WERI-Rb-1 (cell line): ENCODE measurements around the gene CEACAM16.

Experiments used
- DNase-seq: peaks from one replicate; pipeline ENCODE4 v3.0.0-alpha.2; 2020
- H3K27ac ChIP-seq: fragments of 250-450 bp; sonication (Bioruptor Pico); 2 replicates; pipeline ENCODE4 v1.5.1; 2020; ENCODE audit warnings: mild to moderate bottlenecking, moderate library complexity
- H3K27me3 ChIP-seq: fragments of 250-450 bp; sonication (Bioruptor Pico); 2 replicates; pipeline ENCODE4 v1.5.1; 2021; ENCODE audit warnings: mild to moderate bottlenecking, low read depth, moderate library complexity; ENCODE audit not compliant: insufficient read depth, severe bottlenecking
- H3K36me3 ChIP-seq: fragments of 250-450 bp; sonication (Bioruptor Pico); 2 replicates; pipeline ENCODE4 v1.5.1; 2020; ENCODE audit warnings: mild to moderate bottlenecking, moderate library complexity
- H3K4me3 ChIP-seq: 2 replicates; pipeline ENCODE4 v1.5.1; 2011; ENCODE audit warnings: low read depth, mild to moderate bottlenecking, control low read depth, low read length
- H3K9me3 ChIP-seq: fragments of 250-450 bp; sonication (Bioruptor Pico); 2 replicates; pipeline ENCODE4 v1.5.1; 2021; ENCODE audit warnings: mild to moderate bottlenecking, moderate library complexity; ENCODE audit not compliant: severe bottlenecking
- CTCF ChIP-seq: IDR thresholded peaks from 2 replicates; pipeline ENCODE4 v1.5.1; 2011; ENCODE audit warnings: low read depth, mild to moderate bottlenecking, control low read depth, inconsistent platforms, low read length

The CEACAM16 gene

GRCh38 chr19:44749292-44749691 is 50.3 kb downstream of the CEACAM16 start:
- no peak overlapping the region for H3K27ac ChIP-seq
- H3K9me3 ChIP-seq: no peaks in the 10 kb centered on the region
- no peaks in the 10 kb centered on the region for H3K27me3 ChIP-seq
- TF ChIP-seq CTCF: no peak
- peak overlapping the region; percentile 55 for H3K4me3 ChIP-seq
- no peak for DNase-seq
- H3K36me3 ChIP-seq: peaks cover 5% of the 10 kb centered on the region

GRCh38 chr19:44749994-44750393 is 51.0 kb downstream of the CEACAM16 start:
- no peak overlapping the region for H3K27ac ChIP-seq
- H3K36me3 ChIP-seq: peaks cover 5% of the 10 kb centered on the region
- no peak for TF ChIP-seq CTCF
- H3K9me3 ChIP-seq: no peaks in the 10 kb centered on the region
- H3K27me3 ChIP-seq: no peaks in the 10 kb centered on the region
- no peak for DNase-seq
- no peak overlapping the region for H3K4me3 ChIP-seq

GRCh38 chr19:44752123-44752815 is 53.3 kb downstream of the CEACAM16 start:
- H3K4me3 ChIP-seq: no peak overlapping the region
- H3K9me3 ChIP-seq: no peaks in the 10 kb centered on the region
- no peak for DNase-seq
- no peak for TF ChIP-seq CTCF
- H3K36me3 ChIP-seq: peaks cover 5% of the 10 kb centered on the region
- no peaks in the 10 kb centered on the region for H3K27me3 ChIP-seq
- H3K27ac ChIP-seq: no peak overlapping the region

GRCh38 chr19:44752816-44753625 is 54.1 kb downstream of the CEACAM16 start:
- H3K9me3 ChIP-seq: no peaks in the 10 kb centered on the region
- peak; percentile 89 for DNase-seq
- H3K4me3 ChIP-seq: peak overlapping the region; percentile 65
- H3K27me3 ChIP-seq: no peaks in the 10 kb centered on the region
- no peak for TF ChIP-seq CTCF
- peak overlapping the region; percentile 12; the same call in 1 of the 2 replicates for H3K27ac ChIP-seq
- peaks cover 5% of the 10 kb centered on the region for H3K36me3 ChIP-seq

GRCh38 chr19:44753626-44753931 is 54.6 kb downstream of the CEACAM16 start:
- H3K4me3 ChIP-seq: peak overlapping the region; percentile 65
- H3K27ac ChIP-seq: peak overlapping the region; percentile 81
- no peak for DNase-seq
- TF ChIP-seq CTCF: no peak
- H3K36me3 ChIP-seq: peaks cover 5% of the 10 kb centered on the region
- no peaks in the 10 kb centered on the region for H3K9me3 ChIP-seq
- H3K27me3 ChIP-seq: no peaks in the 10 kb centered on the region
